ENCODE data around the gene LRMDA.
A peak's percentile ranks its signal among the peaks of the same experiment; 100 is the strongest.

LRMDA gene

GRCh38 chr10:76509446-76509845 is 1078.0 kb downstream of the LRMDA start:
- intact Hi-C loops (cut with DNase I; ENCODE audit: low total_unique reads) = no loop called here
- no peak overlapping the region for H3K4me3 ChIP-seq

GRCh38 chr10:76514321-76514720 is 1082.9 kb downstream of the LRMDA start:
- H3K9me3 ChIP-seq = no peaks in the 10 kb centered on the region
- DNase-seq = no peak
- intact Hi-C loops (cut with DNase I; ENCODE audit: low total_unique reads) = no loop called here

More at GRCh38 chr10:76509446-76509845, 1078.0 kb downstream of the LRMDA start:
- H3K9me3 ChIP-seq = peaks cover 0 to 9% (median 3%) of the 10 kb centered on the region in 3 donors
- no peak overlapping the region for H3K27ac ChIP-seq
- no peaks in the 10 kb centered on the region for H3K27me3 ChIP-seq
- no peaks in the 10 kb centered on the region for H3K36me3 ChIP-seq
- no peaks in the 10 kb centered on the region for H3K4me1 ChIP-seq
- DNase-seq = no peak
- no peak for TF ChIP-seq CTCF (IDR thresholded peaks at IDR 0.05)

GRCh38 chr10:76514869-76515268 is 1083.4 kb downstream of the LRMDA start:
- no peak overlapping the region for H3K4me3 ChIP-seq
- H3K9me3 ChIP-seq = no peaks in the 10 kb centered on the region
- DNase-seq = no peak
- H3K27ac ChIP-seq = no peak overlapping the region
- H3K36me3 ChIP-seq = no peaks in the 10 kb centered on the region
- intact Hi-C loops (cut with DNase I; ENCODE audit: low total_unique reads) = no loop called here
- no peak for TF ChIP-seq CTCF (IDR thresholded peaks at IDR 0.05)
- no peaks in the 10 kb centered on the region for H3K4me1 ChIP-seq
- no peaks in the 10 kb centered on the region for H3K27me3 ChIP-seq

More at GRCh38 chr10:76514321-76514720, 1082.9 kb downstream of the LRMDA start:
- Histone ChIP-seq H3K27ac (no peak overlapping the region), H3K4me3 (no peak overlapping the region), H3K4me1 (no peaks in the 10 kb centered on the region), H3K36me3 (no peaks in the 10 kb centered on the region), H3K27me3 (no peaks in the 10 kb centered on the region)
- no peak for TF ChIP-seq CTCF (IDR thresholded peaks at IDR 0.05)

GRCh38 chr10:76522547-76522946 is 1091.1 kb downstream of the LRMDA start:
- no peak for TF ChIP-seq CTCF (IDR thresholded peaks at IDR 0.05)
- intact Hi-C loops (cut with DNase I; ENCODE audit: low total_unique reads) = no loop called here
- H3K9me3 ChIP-seq = no peaks in the 10 kb centered on the region
- H3K4me1 ChIP-seq = peaks cover 0 to 15% (median 9%) of the 10 kb centered on the region in 4 donors
- no peaks in the 10 kb centered on the region for H3K36me3 ChIP-seq
- H3K27me3 ChIP-seq = no peaks in the 10 kb centered on the region
- no peak overlapping the region for H3K4me3 ChIP-seq
- DNase-seq = no peak
- peak overlapping the region in 1 of 2 donors; percentile 59 for H3K27ac ChIP-seq

- no peak overlapping the region for H3K4me3 ChIP-seq
- intact Hi-C loops (cut with DNase I; ENCODE audit: low total_unique reads) = no loop called here
- peaks cover 0 to 15% (median 9%) of the 10 kb centered on the region in 4 donors for H3K4me1 ChIP-seq
- no peaks in the 10 kb centered on the region for H3K27me3 ChIP-seq
- no peaks in the 10 kb centered on the region for H3K9me3 ChIP-seq
- DNase-seq = peak in 1 of 2 donors; percentile 20
- H3K36me3 ChIP-seq = no peaks in the 10 kb centered on the region
- peak overlapping the region; percentile 48 to 59 for H3K27ac ChIP-seq
- no peak for TF ChIP-seq CTCF (IDR thresholded peaks at IDR 0.05)
These were observed 1091.8 kb downstream of the LRMDA start for GRCh38 chr10:76523246-76523645.

Data from tibial artery (tissue), 4 donors.